Heart right ventricle (tissue), 16 donors: ENCODE measurements around the gene CBARP. TPM values are rescaled to one million over a fixed set of nuclear protein-coding genes. Genes with fewer than 3 reads are reported as not detected.

ENCODE experiments used
- ATAC-seq, 8 donors: fragments of 200-7000 bp; cut with Tn5 transposase; one replicate each; pipeline ENCODE4 v1.9.1; 2020; ENCODE audit warnings: mild to moderate bottlenecking in 8 of 8, moderate library complexity in 8 of 8, moderate number of reproducible peaks in 1 of 8
- DNase-seq, 2 donors: peaks; one replicate each; pipeline ENCODE4 v3.0.0-alpha.2; 2020
- H3K27ac ChIP-seq, 10 donors: fragments of 200-600 bp; sonication (generic) in 2 of 10; one replicate each; pipeline versions ENCODE4 v1.5.0 to v1.8.0; 2020 to 2022; ENCODE audit warnings: mild to moderate bottlenecking in 3 of 10
- H3K27me3 ChIP-seq, 7 donors: fragments of 200-600 bp; one replicate each; pipeline ENCODE4 v1.8.0; 2021 to 2022; ENCODE audit warnings: mild to moderate bottlenecking in 2 of 7
- H3K36me3 ChIP-seq, 9 donors: fragments of 200-600 bp; sonication (generic) in 1 of 9; one replicate each; pipeline versions ENCODE4 v1.5.0 to v1.8.0; 2020 to 2022; ENCODE audit warnings: mild to moderate bottlenecking in 2 of 9
- H3K4me1 ChIP-seq, 9 donors: fragments of 200-600 bp; sonication (generic) in 1 of 9; one replicate each; pipeline versions ENCODE4 v1.5.0 to v1.8.0; 2020 to 2022; ENCODE audit warnings: mild to moderate bottlenecking in 4 of 9
- H3K4me3 ChIP-seq, 10 donors: fragments of 200-600 bp; sonication (generic) in 2 of 10; one replicate each; pipeline versions ENCODE4 v1.5.0 to v1.8.0; 2020 to 2022; ENCODE audit warnings: mild to moderate bottlenecking in 7 of 10, moderate library complexity in 2 of 10
- H3K9me3 ChIP-seq, 11 donors: fragments of 200-600 bp in 10 of 11; sonication (generic) in 2 of 11; one replicate each; pipeline versions ENCODE4 v1.5.0 to v1.8.0; 2013 to 2022; ENCODE audit warnings: mild to moderate bottlenecking in 2 of 11, control low read depth in 1 of 11, moderate library complexity in 1 of 11
- CTCF ChIP-seq, 9 donors: fragments of 200-600 bp; sonication (generic) in 2 of 9; IDR thresholded peaks; one replicate each; pipeline versions ENCODE4 v1.5.0 to v1.8.0; 2021 to 2022; ENCODE audit warnings: antibody characterized with exemption in 9 of 9, mild to moderate bottlenecking in 5 of 9, moderate library complexity in 1 of 9
- WGBS, 2 donors: extraction: QIAGEN DNeasy Blood & Tissue Kit; methylation state at CpG; one replicate each; pipeline ENCODE4 v1.1.7; 2013; ENCODE audit warnings: inconsistent platforms in 1 of 2; 5-methylcytosine and 5-hydroxymethylcytosine counted together
- intact Hi-C, 10 donors: fragments of 100-400 bp; cut with DNase I; formaldehyde crosslinking; loops; one replicate each; pipeline versions ENCODE4 v1.11.1 to v1.14.2; 2022
- polyA plus RNA-seq, 2 donors: library from polyadenylated mRNA; stranded (reverse); fragments of 200-250 nt; gene quantifications; one replicate each; pipeline ENCODE4 v1.2.3, GENCODE V29; 2013
- total RNA-seq, 10 donors: library from RNA; stranded (reverse); fragmentation: NEBNext Ultra II Directional in 3 of 10; extraction: Animal tissue kit (Norgen Biotek cat#: 25700) in 3 of 10; gene quantifications; one replicate each; pipeline versions ENCODE4 v1.2.1 to v1.2.4, GENCODE V29; 2021 to 2023
- donor health status: Arrhythmogenic right ventricular cardiomyopathy.
- donor health status: ischemic (EF 13 %, LVEDD 7.1; RV severe dilation, severe dysfunction).
- donor health status: healthy with polysubstance abuse.
- donor health status: DM: no; HTN: yes; CAD: no.
- donor health status: DM: no; HTN: no; CAD: no.
- donor health status: ischemic (EF 25% LVEDD 6.9; RV normal size, moderate dysfunction).
- donor health status: ischemic (EF 25% LVEDD 5.7; RV mildly dilated, moderate dysfunction).
- donor health status: healthy.
- donor health status: DM: yes; HTN: yes; CAD: no.
- donor health status: Ischemic cardiomyopathy.
- donor health status: ischemic (EF 35%, LVEDD 5.7; RV mildly dilated, moderate dysfunction).
- donor health status: nonischemic (EF 11% LVEDD 7.7; RV severe dilation, severe dysfunction).
- donor health status: DM: yes; HTN: yes; CAD: no.
- donor health status: PGD.
- donor health status: ischemic (EF 29% LVEDD 5.4; RV normal size, mild dysfunction).
- donor health status: nonischemic (EF 23%, LVEDD 6.1; RV moderate dilation, normal function).

Gene CBARP
- total and polyA plus RNA-seq, 12 donors, result 0.73 to 2.2 (median 1.3) TPM

- DNase-seq, result no peak
Observed at GRCh38 chr19:1234051-1234954, 3.5 kb downstream of the CBARP start.

DNA sequence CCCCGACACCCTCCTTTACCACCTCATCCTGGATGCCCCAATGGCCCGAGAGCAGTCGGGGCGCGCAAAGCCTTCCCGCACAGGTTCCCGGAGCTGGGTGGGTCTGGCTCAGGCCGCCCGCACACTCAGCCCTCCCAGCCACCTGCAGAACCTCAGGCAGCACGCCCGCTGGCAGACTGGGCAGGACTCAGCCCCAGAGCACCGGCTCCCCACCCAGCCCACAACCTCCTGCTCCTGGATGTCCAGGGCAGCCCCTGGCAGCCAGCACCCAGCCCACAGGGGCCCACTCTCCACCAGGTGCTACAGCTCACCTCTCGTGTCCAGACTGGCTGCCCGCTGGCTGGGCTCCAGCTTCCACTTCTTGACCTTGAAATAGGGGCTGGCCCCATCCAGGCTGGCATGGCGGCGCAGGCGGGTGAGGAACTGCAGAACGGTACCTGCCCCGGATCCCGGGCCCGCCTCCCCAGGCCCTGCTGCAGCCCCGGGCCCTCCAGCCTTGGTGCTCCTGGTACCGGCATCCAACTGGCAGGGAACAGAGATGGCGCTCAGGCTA lies 4.6 kb downstream of the CBARP start:
- H3K4me1 ChIP-seq, result peaks cover 8 to 31% (median 24%) of the 10 kb centered on the region in 9 donors
- peaks cover 0 to 19% (median 0%) of the 10 kb centered on the region in 7 donors for H3K27me3 ChIP-seq
- peak overlapping the region in 5 of 10 donors; percentile 15 to 69 (median 48) for H3K27ac ChIP-seq
- intact Hi-C loops, result loop anchor here in 1 of 10 donors (10.0 kb wide), 1 partner anchor 308 kb away; the partner anchor contains the start of gene ARID3A
- DNase-seq (no peak), ATAC-seq (peak in 1 of 8 donors; percentile 10)
- TF ChIP-seq CTCF (IDR thresholded peaks at IDR 0.05), result no peak
- H3K36me3 ChIP-seq, result peaks cover 0 to 8% (median 0%) of the 10 kb centered on the region in 9 donors
- 86 to 87% methylated on average over 24 of the region's 24 CpGs for WGBS, 2 donors
- no peak overlapping the region for H3K4me3 ChIP-seq
- H3K9me3 ChIP-seq, result no peaks in the 10 kb centered on the region

More at GRCh38 chr19:1234051-1234954, 3.5 kb downstream of the CBARP start:
- Histone ChIP-seq H3K27ac (no peak overlapping the region), H3K4me1 (peaks cover 10 to 40% (median 26%) of the 10 kb centered on the region in 9 donors), H3K4me3 (no peak overlapping the region), H3K9me3 (no peaks in the 10 kb centered on the region), H3K27me3 (peaks cover 0 to 24% (median 0%) of the 10 kb centered on the region in 7 donors), H3K36me3 (peaks cover 0 to 6% (median 0%) of the 10 kb centered on the region in 9 donors)
- intact Hi-C loops, result loop anchor here in 1 of 10 donors (10.0 kb wide), 1 partner anchor 310 kb away; the partner anchor contains the start of gene ARID3A
- WGBS, 2 donors, result 94 to 96% methylated on average over 44 to 45 of the region's 45 CpGs
- no peak for TF ChIP-seq CTCF (IDR thresholded peaks at IDR 0.05)
- ATAC-seq, result no peak

- intact Hi-C loops, result loop anchor here in 1 of 10 donors (10.0 kb wide), 1 partner anchor 308 kb away; the partner anchor contains the start of gene ARID3A
- peaks cover 0 to 16% (median 0%) of the 10 kb centered on the region in 7 donors for H3K27me3 ChIP-seq
Observed at GRCh38 chr19:1232652-1233072, 5.1 kb downstream of the CBARP start.

More at GRCh38 chr19:1232652-1233072, 5.1 kb downstream of the CBARP start:
- no peak for TF ChIP-seq CTCF (IDR thresholded peaks at IDR 0.05)
- ATAC-seq (peak in 5 of 8 donors; percentile 10 to 48 (median 13)), DNase-seq (no peak)
- Histone ChIP-seq H3K36me3 (peaks cover 0 to 13% (median 4%) of the 10 kb centered on the region in 9 donors), H3K4me1 (peaks cover 7 to 29% (median 24%) of the 10 kb centered on the region in 9 donors), H3K4me3 (no peak overlapping the region), H3K9me3 (no peaks in the 10 kb centered on the region), H3K27ac (peak overlapping the region in 7 of 10 donors; percentile 15 to 69 (median 36))
- WGBS, 2 donors, result 34 to 39% methylated on average over 15 of the region's 15 CpGs
